NB4 (cell line): ENCODE measurements around the gene AIG1.

Source experiments
- POLR2A ChIP-seq: IDR thresholded peaks from 2 replicates; pipeline ENCODE4 v1.6.1; 2011; ENCODE audit warnings: mild to moderate bottlenecking; ENCODE audit not compliant: insufficient read length; ENCODE audit errors: extremely low read depth
- TF ChIP-seq, protein P1 (sequence below): IDR thresholded peaks from one replicate; pipeline ENCODE4 v1.5.1; 2012; ENCODE audit warnings: low read depth, low read length
- TF ChIP-seq, protein P2 (sequence below): IDR thresholded peaks from 2 replicates; pipeline ENCODE4 v1.6.1; 2011; ENCODE audit warnings: low read depth, low read length

DNA sequence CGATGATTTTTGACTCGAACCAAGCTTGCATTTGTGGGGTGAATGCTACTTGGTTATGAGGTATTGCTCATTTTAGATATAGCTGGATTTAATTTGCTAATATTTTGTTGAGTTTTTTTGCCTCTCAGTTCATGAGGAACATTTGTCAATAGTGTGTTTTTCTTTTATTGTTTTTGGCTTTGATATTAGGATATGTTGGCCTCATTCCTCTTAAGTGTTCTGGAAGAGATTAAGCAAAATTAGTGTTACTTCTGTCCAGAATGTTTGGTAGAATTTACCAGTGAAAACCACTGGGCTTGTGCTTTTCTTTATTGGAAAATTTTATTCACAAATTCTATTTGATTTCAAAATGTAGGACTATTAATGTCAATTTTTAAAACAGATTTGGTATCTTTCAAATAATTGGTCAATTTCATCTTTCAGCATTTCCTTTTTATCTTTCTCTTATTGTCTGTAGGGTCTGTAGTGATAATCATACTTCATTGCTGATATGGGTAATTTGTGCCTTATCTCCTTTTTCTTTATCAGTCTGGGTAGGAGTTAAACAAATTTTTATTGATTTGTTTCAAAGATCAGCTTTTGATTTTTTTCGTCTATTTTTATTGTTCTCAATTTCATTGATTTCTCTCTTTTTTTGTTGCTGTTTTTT, 14.1 kb downstream of the AIG1 start:
- TF ChIP-seq, protein P1, sequence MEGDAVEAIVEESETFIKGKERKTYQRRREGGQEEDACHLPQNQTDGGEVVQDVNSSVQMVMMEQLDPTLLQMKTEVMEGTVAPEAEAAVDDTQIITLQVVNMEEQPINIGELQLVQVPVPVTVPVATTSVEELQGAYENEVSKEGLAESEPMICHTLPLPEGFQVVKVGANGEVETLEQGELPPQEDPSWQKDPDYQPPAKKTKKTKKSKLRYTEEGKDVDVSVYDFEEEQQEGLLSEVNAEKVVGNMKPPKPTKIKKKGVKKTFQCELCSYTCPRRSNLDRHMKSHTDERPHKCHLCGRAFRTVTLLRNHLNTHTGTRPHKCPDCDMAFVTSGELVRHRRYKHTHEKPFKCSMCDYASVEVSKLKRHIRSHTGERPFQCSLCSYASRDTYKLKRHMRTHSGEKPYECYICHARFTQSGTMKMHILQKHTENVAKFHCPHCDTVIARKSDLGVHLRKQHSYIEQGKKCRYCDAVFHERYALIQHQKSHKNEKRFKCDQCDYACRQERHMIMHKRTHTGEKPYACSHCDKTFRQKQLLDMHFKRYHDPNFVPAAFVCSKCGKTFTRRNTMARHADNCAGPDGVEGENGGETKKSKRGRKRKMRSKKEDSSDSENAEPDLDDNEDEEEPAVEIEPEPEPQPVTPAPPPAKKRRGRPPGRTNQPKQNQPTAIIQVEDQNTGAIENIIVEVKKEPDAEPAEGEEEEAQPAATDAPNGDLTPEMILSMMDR = no peak
- TF ChIP-seq POLR2A = no peak
- TF ChIP-seq, protein P2, sequence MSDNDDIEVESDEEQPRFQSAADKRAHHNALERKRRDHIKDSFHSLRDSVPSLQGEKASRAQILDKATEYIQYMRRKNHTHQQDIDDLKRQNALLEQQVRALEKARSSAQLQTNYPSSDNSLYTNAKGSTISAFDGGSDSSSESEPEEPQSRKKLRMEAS = no peak
